Measurements from ENCODE around the gene POLH. TPM values are rescaled to one million over a fixed set of nuclear protein-coding genes. Genes with fewer than 3 reads are reported as not detected.
"Not testable (repeated sequence)": the region's sequence is repeated elsewhere in the genome, so short reads cannot be mapped to it uniquely, and the experiment has no call there.

Gene POLH
- total RNA-seq, 6 donors from 2014 or later: 9.1 to 27.5 (median 19.8) TPM

DNA sequence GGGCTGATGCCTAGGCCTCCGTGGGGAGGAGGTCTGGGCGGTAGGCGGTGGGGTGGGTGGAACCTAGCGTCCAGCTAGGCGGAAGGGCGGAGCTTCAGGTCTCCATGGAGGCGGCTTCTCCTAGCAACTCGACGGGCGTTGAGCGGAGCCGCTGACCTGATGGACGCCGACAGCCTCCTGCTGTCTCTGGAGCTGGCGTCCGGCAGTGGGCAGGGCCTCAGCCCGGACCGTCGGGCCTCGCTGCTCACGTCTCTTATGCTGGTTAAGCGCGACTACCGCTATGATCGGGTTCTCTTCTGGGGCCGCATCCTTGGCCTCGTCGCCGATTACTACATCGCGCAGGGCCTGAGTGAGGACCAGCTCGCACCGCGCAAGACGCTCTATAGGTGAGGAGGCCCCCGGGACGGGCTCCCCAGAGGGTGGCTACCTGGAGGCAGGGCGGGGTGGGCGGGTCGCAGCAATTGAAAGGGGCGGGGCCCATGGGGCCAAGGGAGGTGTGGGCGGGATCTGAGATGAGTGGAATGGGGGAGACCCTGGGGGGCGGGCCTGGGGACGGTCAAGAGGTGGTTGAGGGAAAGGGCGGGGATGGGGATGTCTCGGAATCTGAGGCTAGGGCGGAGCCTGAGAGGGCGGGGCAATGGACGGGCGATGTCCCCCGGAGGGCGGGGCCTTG lies 69.1 kb downstream of the POLH start, which contains the start of gene RSPH9:
TSS of gene RSPH9 (plus strand) at position 97 of the 673 bp plus-strand sequence. CDS start at position 160, 63 bp downstream.
- 3 to 5% methylated on average over 19 to 22 of the region's 52 CpGs for WGBS, 2 donors
- peaks cover 4 to 27% (median 18%) of the 10 kb centered on the region in 4 donors for H3K36me3 ChIP-seq
- peaks cover 0 to 17% (median 11%) of the 10 kb centered on the region in 4 donors for H3K4me1 ChIP-seq
- H3K9me3 ChIP-seq: no peaks in the 10 kb centered on the region
- DNase-seq (peak; percentile 83 to 88), ATAC-seq (ENCODE audit: low FRiP score in 2 of 2) (peak; percentile 82 to 88)
- no peaks in the 10 kb centered on the region for H3K27me3 ChIP-seq
- peak within 1 kb of the TSS; percentile 3 to 72 (median 52) for H3K27ac ChIP-seq
- TF ChIP-seq POLR2AphosphoS5 (IDR thresholded peaks at IDR 0.05) (no peak), POLR2A (IDR thresholded peaks at IDR 0.05) (peak in 1 of 4 donors; percentile 20)
- H3K4me3 ChIP-seq: peak within 1 kb of the TSS; percentile 15 to 62 (median 49)

DNA sequence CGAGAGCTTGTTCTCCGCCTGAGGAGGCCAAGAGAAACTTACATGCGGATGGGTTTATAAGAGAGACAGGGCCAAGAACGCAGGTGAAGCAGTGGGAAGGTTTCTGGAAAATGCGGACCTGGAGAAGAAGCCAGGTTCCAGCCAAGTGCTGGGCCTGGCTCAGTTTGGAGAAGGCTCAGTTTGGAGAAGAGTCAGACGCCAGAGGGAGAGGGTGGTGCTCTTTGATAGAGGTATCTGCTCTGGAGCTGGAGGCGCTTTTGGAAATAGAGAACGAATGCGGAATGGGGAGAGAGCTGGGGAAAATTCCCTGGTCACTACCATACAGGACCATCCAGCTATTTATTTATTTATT lies 69.6 kb downstream of the POLH start:
- DNase-seq (no peak), ATAC-seq (ENCODE audit: low FRiP score in 2 of 2) (peak in 1 of 2 donors; percentile 3)
- Histone ChIP-seq H3K4me1 (peaks cover 0 to 15% (median 11%) of the 10 kb centered on the region in 4 donors), H3K27me3 (no peaks in the 10 kb centered on the region), H3K36me3 (peaks cover 0 to 22% (median 13%) of the 10 kb centered on the region in 4 donors), H3K27ac (peak overlapping the region in 2 of 4 donors; percentile 67 to 72), H3K9me3 (no peaks in the 10 kb centered on the region), H3K4me3 (peak overlapping the region; percentile 15 to 62 (median 49))
- WGBS, 2 donors: 12 to 16% methylated on average over 9 of the region's 9 CpGs
- TF ChIP-seq EP300 (IDR thresholded peaks at IDR 0.05): no peak

DNA sequence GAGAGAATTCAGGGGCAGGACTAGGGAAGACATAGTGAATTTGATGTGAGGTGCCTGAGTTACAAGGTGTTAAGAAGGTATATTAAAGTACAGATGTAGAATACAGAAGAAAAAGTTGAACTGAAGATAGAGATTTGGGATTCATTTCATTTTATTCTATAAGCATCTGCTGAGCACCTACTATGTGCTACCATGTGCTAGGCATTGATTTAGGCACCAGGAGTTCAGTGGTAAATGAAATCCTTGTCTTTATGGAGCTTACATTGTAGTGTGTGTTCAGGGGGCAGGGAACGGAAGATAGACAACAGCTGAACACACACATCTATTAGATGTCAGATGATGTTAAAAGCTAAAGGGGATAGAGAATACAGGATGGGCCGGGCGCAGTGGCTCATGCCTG lies 71.6 kb downstream of the POLH start:
- Histone ChIP-seq H3K27ac (no peak overlapping the region), H3K27me3 (no peaks in the 10 kb centered on the region), H3K4me3 (no peak overlapping the region), H3K9me3 (no peaks in the 10 kb centered on the region), H3K4me1 (peaks cover 0 to 15% (median 11%) of the 10 kb centered on the region in 4 donors), H3K36me3 (peaks cover 0 to 1% (median 0%) of the 10 kb centered on the region in 4 donors)
- DNase-seq: no peak
- TF ChIP-seq, protein P1, sequence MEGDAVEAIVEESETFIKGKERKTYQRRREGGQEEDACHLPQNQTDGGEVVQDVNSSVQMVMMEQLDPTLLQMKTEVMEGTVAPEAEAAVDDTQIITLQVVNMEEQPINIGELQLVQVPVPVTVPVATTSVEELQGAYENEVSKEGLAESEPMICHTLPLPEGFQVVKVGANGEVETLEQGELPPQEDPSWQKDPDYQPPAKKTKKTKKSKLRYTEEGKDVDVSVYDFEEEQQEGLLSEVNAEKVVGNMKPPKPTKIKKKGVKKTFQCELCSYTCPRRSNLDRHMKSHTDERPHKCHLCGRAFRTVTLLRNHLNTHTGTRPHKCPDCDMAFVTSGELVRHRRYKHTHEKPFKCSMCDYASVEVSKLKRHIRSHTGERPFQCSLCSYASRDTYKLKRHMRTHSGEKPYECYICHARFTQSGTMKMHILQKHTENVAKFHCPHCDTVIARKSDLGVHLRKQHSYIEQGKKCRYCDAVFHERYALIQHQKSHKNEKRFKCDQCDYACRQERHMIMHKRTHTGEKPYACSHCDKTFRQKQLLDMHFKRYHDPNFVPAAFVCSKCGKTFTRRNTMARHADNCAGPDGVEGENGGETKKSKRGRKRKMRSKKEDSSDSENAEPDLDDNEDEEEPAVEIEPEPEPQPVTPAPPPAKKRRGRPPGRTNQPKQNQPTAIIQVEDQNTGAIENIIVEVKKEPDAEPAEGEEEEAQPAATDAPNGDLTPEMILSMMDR (IDR thresholded peaks at IDR 0.05): no peak
- TF ChIP-seq EP300 (IDR thresholded peaks at IDR 0.05) (no peak), POLR2AphosphoS5 (IDR thresholded peaks at IDR 0.05) (no peak), POLR2A (IDR thresholded peaks at IDR 0.05) (no peak)
- ATAC-seq (ENCODE audit: low FRiP score in 2 of 2): no peak
- WGBS, 2 donors: 91 to 97% methylated on average over 3 of the region's 3 CpGs

DNA sequence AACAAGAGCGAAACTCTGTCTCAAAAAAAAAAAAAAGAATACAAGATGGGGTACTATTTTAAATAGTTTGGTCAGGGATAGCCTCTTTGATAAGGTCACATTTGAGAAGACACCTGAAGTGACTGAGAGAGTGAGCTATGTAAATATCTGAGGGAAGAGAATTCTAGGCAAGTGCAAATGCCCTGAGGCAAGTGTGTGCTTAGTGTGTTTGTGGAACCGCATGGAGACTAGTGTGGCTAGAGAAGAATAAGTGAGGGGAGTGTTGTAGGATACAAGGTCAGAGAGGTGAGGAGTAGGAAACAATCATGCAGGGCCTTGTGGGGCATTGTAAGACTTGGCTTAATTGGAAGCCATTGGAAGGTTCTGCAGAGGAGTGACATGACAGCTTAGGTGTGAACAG lies 72.3 kb downstream of the POLH start:
- no peak for ATAC-seq (ENCODE audit: low FRiP score in 2 of 2)
- peaks cover 0 to 15% (median 11%) of the 10 kb centered on the region in 4 donors for H3K4me1 ChIP-seq
- H3K9me3 ChIP-seq: no peaks in the 10 kb centered on the region
- H3K27ac ChIP-seq: no peak overlapping the region
- WGBS, 2 donors: 84 to 88% methylated on average over 2 of the region's 2 CpGs
- no peaks in the 10 kb centered on the region for H3K27me3 ChIP-seq
- H3K4me3 ChIP-seq: no peak overlapping the region
- DNase-seq: no peak
- TF ChIP-seq POLR2A (IDR thresholded peaks at IDR 0.05) (no peak), EP300 (IDR thresholded peaks at IDR 0.05) (no peak), POLR2AphosphoS5 (IDR thresholded peaks at IDR 0.05) (no peak)
- TF ChIP-seq, protein P1 (IDR thresholded peaks at IDR 0.05): no peak
- H3K36me3 ChIP-seq: no peaks in the 10 kb centered on the region

DNA sequence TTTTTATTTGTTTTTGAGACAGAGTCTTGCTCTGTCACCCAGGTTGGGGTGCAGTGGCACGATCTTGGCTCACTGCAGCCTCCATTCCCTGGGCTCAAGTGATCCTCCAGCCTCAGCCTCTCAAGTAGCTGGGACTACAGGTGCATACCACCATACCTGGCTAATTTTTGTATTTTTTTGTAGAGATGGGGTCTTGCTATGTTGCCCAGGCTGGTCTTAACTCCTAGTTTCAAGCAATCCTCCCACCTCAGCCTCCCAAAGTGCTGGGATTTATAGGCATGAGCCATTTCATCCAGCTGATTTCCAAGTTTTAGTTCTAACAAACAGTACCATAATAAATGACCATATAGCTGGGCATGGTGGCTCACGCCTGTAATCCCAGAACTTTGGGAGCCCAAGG lies 76.8 kb downstream of the POLH start:
- H3K27me3 ChIP-seq; H3K4me1 ChIP-seq; ATAC-seq (ENCODE audit: low FRiP score in 2 of 2); DNase-seq; H3K9me3 ChIP-seq; H3K27ac ChIP-seq; H3K36me3 ChIP-seq; H3K4me3 ChIP-seq: not testable (repeated sequence)
- WGBS, 2 donors: 92 to 95% methylated on average over 2 of the region's 2 CpGs

DNA sequence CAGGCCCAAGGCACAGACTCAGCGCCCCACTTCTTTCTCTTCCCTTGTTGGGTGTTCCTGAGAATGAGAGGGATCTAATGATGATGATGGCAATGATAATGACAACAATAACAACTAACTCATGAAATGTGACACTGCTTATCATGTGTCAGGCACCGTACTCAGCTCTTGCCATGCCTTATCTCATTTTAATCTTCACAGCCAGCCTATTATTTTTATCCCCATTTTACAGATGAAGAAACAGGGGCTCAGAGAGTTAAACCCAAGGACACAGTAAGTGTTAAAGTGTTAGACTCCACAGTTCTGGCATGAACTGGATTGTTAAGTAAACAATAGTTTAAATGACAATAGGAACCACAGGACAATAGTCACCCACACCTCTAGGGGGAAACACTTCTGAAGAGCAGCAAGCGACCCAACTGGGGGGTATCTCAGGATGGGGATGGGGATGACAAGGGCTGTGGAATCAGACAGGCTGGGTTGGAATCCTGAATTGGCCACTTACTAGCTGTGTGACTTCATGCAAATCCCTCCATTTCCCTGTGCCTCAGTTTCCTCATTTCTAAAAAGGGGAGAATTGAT lies 81.3 kb downstream of the POLH start:
- ATAC-seq (ENCODE audit: low FRiP score in 2 of 2): no peak
- Histone ChIP-seq H3K9me3 (no peaks in the 10 kb centered on the region), H3K27ac (no peak overlapping the region), H3K4me3 (no peak overlapping the region), H3K36me3 (no peaks in the 10 kb centered on the region), H3K4me1 (no peaks in the 10 kb centered on the region), H3K27me3 (no peaks in the 10 kb centered on the region)
- 85 to 92% methylated on average over 3 of the region's 3 CpGs for WGBS, 2 donors
- TF ChIP-seq POLR2A (IDR thresholded peaks at IDR 0.05) (no peak), POLR2AphosphoS5 (IDR thresholded peaks at IDR 0.05) (no peak), EP300 (IDR thresholded peaks at IDR 0.05) (no peak)
- TF ChIP-seq, protein P1 (IDR thresholded peaks at IDR 0.05): no peak
- no peak for DNase-seq
